NCI-H2196 (cell line): ENCODE data around the gene NPIPA1.
"Not testable (repeated sequence)": the region's sequence is repeated elsewhere in the genome, so short reads cannot be mapped to it uniquely, and the experiment has no call there.

ENCODE experiments used
- DNase-seq: peaks from one replicate; lab custom pipeline; 2025; ENCODE audit not compliant: unreplicated experiment; lab: John Stamatoyannopoulos, UW

Gene NPIPA1

GRCh38 chr16:14930246-14930645 is 7.0 kb upstream of the NPIPA1 start:
- DNase-seq, result not testable (repeated sequence)

DNA sequence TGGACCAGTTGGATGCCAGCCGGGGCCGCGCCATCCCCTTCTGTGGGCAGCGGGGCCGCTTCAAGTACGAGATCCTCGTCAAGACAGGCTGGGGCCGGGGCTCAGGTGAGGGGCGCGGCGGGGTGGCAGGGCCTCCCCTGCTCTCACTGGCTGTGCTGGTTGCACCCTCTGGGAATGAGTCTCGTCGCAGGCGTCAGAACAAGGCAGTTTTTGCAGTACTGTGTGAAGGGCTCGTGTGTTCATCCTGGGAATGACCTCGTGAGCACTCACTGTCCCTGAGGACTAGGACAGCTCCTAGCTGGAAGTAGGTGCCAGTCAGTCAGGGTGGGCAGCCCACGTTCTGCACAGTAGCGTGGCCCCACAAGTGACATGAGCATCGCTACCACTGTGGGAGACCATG is 6.3 kb upstream of the NPIPA1 start:
- not testable (repeated sequence) for DNase-seq

- DNase-seq, result not testable (repeated sequence)
Measured at GRCh38 chr16:14932581-14933375, 4.5 kb upstream of the NPIPA1 start.

DNA sequence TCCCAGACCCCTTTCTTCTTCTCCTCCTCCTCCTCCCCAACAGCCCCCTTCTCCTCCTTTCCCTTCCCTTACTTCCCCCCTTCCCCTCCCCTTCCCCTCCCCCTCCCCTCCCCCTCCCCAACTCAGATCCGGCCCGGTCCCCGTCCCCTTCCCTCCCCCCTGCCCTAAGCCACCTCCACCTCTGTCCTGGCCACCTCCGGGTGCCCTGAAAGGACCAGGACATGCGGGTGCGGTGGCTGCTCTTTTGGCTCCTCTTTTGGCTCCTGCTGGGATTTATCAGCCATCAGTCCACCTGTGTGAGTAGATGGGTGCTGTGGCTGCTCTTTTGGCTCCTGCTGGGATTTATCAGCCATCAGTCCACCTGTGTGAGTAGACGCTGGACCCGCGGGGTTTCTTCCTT is 751 bp downstream of the NPIPA1 start:
- not testable (repeated sequence) for DNase-seq

- DNase-seq, result not testable (repeated sequence)
Measured at GRCh38 chr16:14942686-14943085, 5.4 kb downstream of the NPIPA1 start.

- no peak for DNase-seq
Measured at GRCh38 chr16:14955546-14956231, 18.4 kb downstream of the NPIPA1 start.

GRCh38 chr16:14957576-14958322 is 20.5 kb downstream of the NPIPA1 start:
- no peak for DNase-seq

DNA sequence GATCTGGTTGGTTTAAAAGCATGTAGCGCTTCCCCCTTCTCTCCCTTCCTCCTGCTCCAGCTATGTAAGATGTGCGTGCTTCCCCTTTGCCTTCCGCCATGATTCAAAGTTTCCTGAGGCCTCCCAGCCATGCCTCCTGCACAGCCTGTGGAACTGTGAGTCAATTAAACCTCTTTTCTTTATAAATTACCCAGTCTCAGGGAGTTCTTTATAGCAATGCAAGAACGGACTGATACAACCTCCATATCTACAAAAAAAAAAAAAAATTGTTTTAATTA is 21.0 kb downstream of the NPIPA1 start:
- no peak for DNase-seq

DNA sequence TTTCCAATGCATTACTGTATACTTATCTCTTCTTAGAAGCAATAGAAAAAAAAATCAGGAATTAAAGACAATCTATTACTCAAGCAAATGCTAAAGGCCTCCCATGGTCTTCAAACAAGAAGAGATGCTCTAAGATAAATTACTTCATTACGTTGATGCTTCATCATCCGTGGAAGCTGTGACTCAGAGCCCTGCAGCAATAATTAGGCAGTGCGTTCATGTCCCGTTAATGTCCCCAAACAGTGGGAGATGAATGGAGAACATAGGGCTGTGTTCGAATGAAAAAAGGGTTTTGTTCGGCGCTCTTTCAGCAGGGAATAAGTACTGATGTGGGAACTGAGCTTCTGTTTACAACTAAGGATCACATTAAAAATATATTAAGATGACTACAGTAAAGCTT is 21.7 kb downstream of the NPIPA1 start:
- DNase-seq, result no peak

- no peak for DNase-seq
Measured at GRCh38 chr16:14961405-14962186, 24.4 kb downstream of the NPIPA1 start.

- no peak for DNase-seq
Measured at GRCh38 chr16:14963281-14964173, 26.3 kb downstream of the NPIPA1 start.

- no peak for DNase-seq
Measured at GRCh38 chr16:14965328-14965727, 28.1 kb downstream of the NPIPA1 start.

- DNase-seq, result not testable (repeated sequence)
Measured at GRCh38 chr16:14969795-14970194, 32.6 kb downstream of the NPIPA1 start.

DNA sequence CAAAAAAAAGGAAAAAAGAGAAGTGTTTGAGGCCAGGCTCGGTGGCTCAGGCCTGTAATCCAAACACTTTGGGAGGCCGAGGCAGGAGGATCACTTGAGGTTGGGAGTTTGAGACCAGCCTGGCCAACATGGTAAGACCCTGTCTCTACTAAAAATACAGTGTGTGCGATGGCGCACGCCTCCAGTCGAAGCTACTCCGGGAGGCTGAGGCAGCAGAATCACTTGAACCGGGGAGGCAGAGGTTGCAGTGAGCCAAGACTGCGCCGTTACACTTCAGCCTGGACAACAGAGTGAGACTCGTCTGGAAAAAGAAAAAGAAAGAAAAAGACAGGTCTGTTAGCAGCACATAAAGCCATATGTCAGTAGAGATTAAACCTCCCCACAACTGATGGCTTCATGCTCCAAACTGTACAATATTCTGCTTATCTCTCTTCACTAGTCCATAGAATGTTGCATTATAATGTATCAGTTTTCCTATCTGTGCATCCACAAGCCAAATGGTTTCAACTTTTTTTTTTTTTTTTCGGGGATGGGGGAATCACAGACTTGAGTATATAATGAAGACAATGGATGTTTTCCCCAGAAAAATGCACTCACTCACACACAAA is 34.5 kb downstream of the NPIPA1 start:
- not testable (repeated sequence) for DNase-seq

GRCh38 chr16:14973785-14974322 is 36.6 kb downstream of the NPIPA1 start:
- not testable (repeated sequence) for DNase-seq

DNA sequence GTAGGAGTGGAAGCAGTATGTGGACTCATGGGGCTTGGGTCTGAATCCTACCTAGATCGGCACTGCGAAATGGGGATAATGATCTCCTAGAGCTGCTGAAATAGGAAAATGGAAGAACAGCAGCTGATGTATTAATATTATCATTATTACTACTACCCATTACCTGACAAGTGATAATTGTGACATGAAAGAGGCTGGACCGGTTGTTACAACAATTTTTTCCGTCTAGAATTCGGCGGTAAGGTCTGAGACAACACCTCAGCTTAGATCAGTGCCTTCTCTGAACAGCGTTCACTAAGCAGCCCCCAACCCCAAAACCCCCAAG is 37.0 kb downstream of the NPIPA1 start:
- not testable (repeated sequence) for DNase-seq

DNA sequence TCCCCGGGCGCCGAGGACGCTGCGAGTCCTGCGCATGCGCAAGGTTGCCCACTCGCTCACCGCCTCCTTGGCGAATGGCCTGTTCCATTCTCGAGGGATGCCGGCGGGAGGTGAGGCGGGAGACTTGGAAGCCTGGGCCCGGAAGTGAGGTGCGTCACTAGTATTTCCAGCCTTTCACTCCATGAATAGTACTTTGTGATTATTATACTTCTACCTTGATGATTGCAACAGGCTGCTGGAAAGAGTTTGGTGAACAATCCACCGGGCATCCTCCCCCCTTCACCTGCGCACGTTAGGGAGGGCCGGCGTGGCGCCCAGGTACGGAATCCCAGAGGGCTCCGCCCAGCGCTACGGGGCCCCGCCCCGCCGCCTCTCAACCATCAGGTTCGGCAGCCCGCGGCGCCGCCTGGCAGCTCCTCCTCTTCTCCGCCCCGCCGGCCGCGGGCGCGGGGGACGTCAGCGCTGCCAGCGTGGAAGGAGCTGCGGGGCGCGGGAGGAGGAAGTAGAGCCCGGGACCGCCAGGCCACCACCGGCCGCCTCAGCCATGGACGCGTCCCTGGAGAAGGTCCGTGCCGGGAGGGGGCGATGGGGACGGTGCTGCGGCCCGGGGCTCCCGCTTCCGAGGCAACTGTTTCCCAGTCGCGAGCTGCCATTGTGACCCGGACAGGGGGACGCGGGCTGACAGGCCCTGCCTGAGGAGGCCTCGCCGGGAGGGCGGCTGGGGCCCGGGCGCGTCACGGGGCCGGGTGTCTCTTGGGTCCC is 37.6 kb downstream of the NPIPA1 start, which contains the start of gene PDXDC1:
Gene PDXDC1 (plus strand): TSS at position 371 of the 762 bp plus-strand sequence. CDS start 174 bp downstream, at position 545.
- peak; percentile 99 for DNase-seq

DNA sequence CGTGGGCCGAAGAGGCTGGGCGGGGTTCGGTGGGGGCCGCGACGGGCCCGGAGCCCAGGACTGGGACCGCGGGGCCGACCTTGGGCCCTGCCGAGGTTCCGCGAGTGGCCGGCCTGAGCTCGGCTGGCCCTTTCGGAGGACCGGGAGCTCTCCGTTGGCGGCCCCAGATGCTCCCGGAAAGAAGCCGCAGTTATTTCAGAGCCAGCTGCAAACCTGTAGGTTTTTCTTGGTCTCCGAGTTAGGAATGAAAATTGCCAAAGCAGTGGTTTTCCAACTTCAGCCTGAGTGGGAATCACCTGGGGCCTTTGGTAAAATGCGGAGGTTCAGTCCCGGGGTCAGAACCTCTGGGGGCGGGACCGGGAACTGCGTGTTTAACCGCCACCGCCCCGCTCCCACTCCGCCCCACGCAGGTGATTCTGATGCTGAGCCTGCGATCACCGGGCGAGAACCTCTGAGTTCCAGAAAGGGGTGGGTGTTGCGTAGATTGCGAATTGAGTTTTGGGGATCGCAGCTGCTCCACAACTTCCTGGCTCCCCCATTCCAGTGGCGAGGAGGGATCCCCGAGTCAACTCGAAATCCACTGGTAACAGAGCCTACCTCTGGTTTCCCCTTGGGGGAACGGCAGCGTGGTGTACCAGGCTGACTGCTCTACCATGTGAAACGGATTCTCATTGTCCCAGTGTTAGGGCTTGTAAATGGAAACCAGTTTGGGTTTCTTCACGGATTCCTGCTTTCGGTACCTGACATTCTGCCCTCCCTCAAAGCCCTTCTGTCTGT is 38.4 kb downstream of the NPIPA1 start:
- DNase-seq, result not testable (repeated sequence)
